Stomach (tissue), 4 donors: ENCODE results near the gene SH3BP5.

Experiments used
- EP300 ChIP-seq: sonication (generic); formaldehyde crosslinking; IDR thresholded peaks from one replicate; pipeline ENCODE4 v1.6.1; 2017; ENCODE audit warnings: antibody characterized with exemption
- POLR2A ChIP-seq, 4 donors: fragments of 450-650 bp; IDR thresholded peaks; one replicate each; pipeline ENCODE4 v1.6.1; 2016; ENCODE audit warnings: antibody characterized with exemption in 4 of 4, control low read depth in 2 of 4, mild to moderate bottlenecking in 1 of 4, moderate library complexity in 1 of 4
- TF ChIP-seq, protein P1 (sequence below), 7 experiments: fragments of 450-650 bp in 4 of 7; fragments of 200-600 bp in 3 of 7; sonication (generic) in 3 of 7; IDR thresholded peaks; one replicate each; pipeline ENCODE4 v1.5.1; 2016 to 2019; ENCODE audit warnings: antibody characterized with exemption in 7 of 7, control low read depth in 2 of 7, mild to moderate bottlenecking in 1 of 7

- TF ChIP-seq POLR2A (IDR thresholded peaks at IDR 0.05): no peak
- TF ChIP-seq, protein P1, sequence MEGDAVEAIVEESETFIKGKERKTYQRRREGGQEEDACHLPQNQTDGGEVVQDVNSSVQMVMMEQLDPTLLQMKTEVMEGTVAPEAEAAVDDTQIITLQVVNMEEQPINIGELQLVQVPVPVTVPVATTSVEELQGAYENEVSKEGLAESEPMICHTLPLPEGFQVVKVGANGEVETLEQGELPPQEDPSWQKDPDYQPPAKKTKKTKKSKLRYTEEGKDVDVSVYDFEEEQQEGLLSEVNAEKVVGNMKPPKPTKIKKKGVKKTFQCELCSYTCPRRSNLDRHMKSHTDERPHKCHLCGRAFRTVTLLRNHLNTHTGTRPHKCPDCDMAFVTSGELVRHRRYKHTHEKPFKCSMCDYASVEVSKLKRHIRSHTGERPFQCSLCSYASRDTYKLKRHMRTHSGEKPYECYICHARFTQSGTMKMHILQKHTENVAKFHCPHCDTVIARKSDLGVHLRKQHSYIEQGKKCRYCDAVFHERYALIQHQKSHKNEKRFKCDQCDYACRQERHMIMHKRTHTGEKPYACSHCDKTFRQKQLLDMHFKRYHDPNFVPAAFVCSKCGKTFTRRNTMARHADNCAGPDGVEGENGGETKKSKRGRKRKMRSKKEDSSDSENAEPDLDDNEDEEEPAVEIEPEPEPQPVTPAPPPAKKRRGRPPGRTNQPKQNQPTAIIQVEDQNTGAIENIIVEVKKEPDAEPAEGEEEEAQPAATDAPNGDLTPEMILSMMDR (IDR thresholded peaks at IDR 0.05): no peak
- TF ChIP-seq EP300: no peak
These were observed 40.5 kb upstream of the SH3BP5 start for GRCh38 chr3:15372918-15373317.
